GM18868 (cell line): ENCODE measurements around the gene ANKS1A.
"Not testable (repeated sequence)": the region's sequence is repeated elsewhere in the genome, so short reads cannot be mapped to it uniquely, and the experiment has no call there.

Source experiments
- ATAC-seq: cut with Tn5 transposase; IDR thresholded peaks from one replicate; pipeline ENCODE4 v1.9.1; 2021; ENCODE audit warnings: mild to moderate bottlenecking, moderate library complexity; ENCODE audit not compliant: unreplicated experiment

Gene ANKS1A

GRCh38 chr6:35092362-35093117 is 203.5 kb downstream of the ANKS1A start:
- no peak for ATAC-seq

- ATAC-seq: no peak
Observed at GRCh38 chr6:35093118-35093445, 204.0 kb downstream of the ANKS1A start.

GRCh38 chr6:35093783-35094182 is 204.7 kb downstream of the ANKS1A start:
- no peak for ATAC-seq

GRCh38 chr6:35094183-35094582 is 205.1 kb downstream of the ANKS1A start:
- ATAC-seq: no peak

GRCh38 chr6:35096129-35096862 is 207.2 kb downstream of the ANKS1A start:
- ATAC-seq: no peak

GRCh38 chr6:35099116-35099515 is 210.1 kb downstream of the ANKS1A start:
- no peak for ATAC-seq

- ATAC-seq: no peak
Observed at GRCh38 chr6:35105078-35105477, 216.0 kb downstream of the ANKS1A start.

GRCh38 chr6:35106061-35106460 is 217.0 kb downstream of the ANKS1A start:
- not testable (repeated sequence) for ATAC-seq

GRCh38 chr6:35107208-35107607 is 218.2 kb downstream of the ANKS1A start:
- ATAC-seq: not testable (repeated sequence)

GRCh38 chr6:35107761-35108160 is 218.7 kb downstream of the ANKS1A start:
- ATAC-seq: not testable (repeated sequence)

- ATAC-seq: no peak
Observed at GRCh38 chr6:35108309-35108885, 219.3 kb downstream of the ANKS1A start.

- no peak for ATAC-seq
Observed at GRCh38 chr6:35120746-35121145, 231.7 kb downstream of the ANKS1A start.

GRCh38 chr6:35124356-35124755 is 235.3 kb downstream of the ANKS1A start:
- ATAC-seq: no peak

- no peak for ATAC-seq
Observed at GRCh38 chr6:35128042-35128441, 239.0 kb downstream of the ANKS1A start.

- no peak for ATAC-seq
Observed at GRCh38 chr6:35128496-35128895, 239.4 kb downstream of the ANKS1A start.

GRCh38 chr6:35136185-35136584 is 247.1 kb downstream of the ANKS1A start:
- ATAC-seq: no peak

GRCh38 chr6:35138191-35138590 is 249.1 kb downstream of the ANKS1A start:
- ATAC-seq: not testable (repeated sequence)

GRCh38 chr6:35139470-35139869 is 250.4 kb downstream of the ANKS1A start:
- ATAC-seq: no peak

- no peak for ATAC-seq
Observed at GRCh38 chr6:35139924-35140638, 251.0 kb downstream of the ANKS1A start.

- ATAC-seq: no peak
Observed at GRCh38 chr6:35140639-35141006, 251.6 kb downstream of the ANKS1A start.
